ENCODE data around the gene LMTK2. TPM values are rescaled to one million over a fixed set of nuclear protein-coding genes. Genes with fewer than 3 reads are reported as not detected.

LMTK2 gene
- total RNA-seq, 1 experiment from 2014 or later: 8.4 TPM

- DNase-seq (ENCODE audit: low read depth, low spot score): no peak
- in situ Hi-C loops (cut with HindIII; ENCODE audit: low pct_unique_long_range_greater_than_20kb, low sequenced_read_pairs): no loop called here
Observed at GRCh38 chr7:98232263-98232585, 125.6 kb downstream of the LMTK2 start.

GRCh38 chr7:98232799-98233198 is 126.1 kb downstream of the LMTK2 start:
- no peak for DNase-seq (ENCODE audit: low read depth, low spot score)
- in situ Hi-C loops (cut with HindIII; ENCODE audit: low pct_unique_long_range_greater_than_20kb, low sequenced_read_pairs): no loop called here

GRCh38 chr7:98233219-98234070 is 126.8 kb downstream of the LMTK2 start:
- in situ Hi-C loops (cut with HindIII; ENCODE audit: low pct_unique_long_range_greater_than_20kb, low sequenced_read_pairs): no loop called here
- DNase-seq (ENCODE audit: low read depth, low spot score): no peak

GRCh38 chr7:98234429-98235147 is 127.9 kb downstream of the LMTK2 start:
- DNase-seq (ENCODE audit: low read depth, low spot score): peak; percentile 20
- in situ Hi-C loops (cut with HindIII; ENCODE audit: low pct_unique_long_range_greater_than_20kb, low sequenced_read_pairs): no loop called here

- in situ Hi-C loops (cut with HindIII; ENCODE audit: low pct_unique_long_range_greater_than_20kb, low sequenced_read_pairs): no loop called here
- DNase-seq (ENCODE audit: low read depth, low spot score): no peak
Observed at GRCh38 chr7:98235901-98236300, 129.2 kb downstream of the LMTK2 start.

- DNase-seq (ENCODE audit: low read depth, low spot score): no peak
- in situ Hi-C loops (cut with HindIII; ENCODE audit: low pct_unique_long_range_greater_than_20kb, low sequenced_read_pairs): no loop called here
Observed at GRCh38 chr7:98236355-98237185, 129.9 kb downstream of the LMTK2 start.

GRCh38 chr7:98238076-98238475 is 131.4 kb downstream of the LMTK2 start:
- no peak for DNase-seq (ENCODE audit: low read depth, low spot score)
- in situ Hi-C loops (cut with HindIII; ENCODE audit: low pct_unique_long_range_greater_than_20kb, low sequenced_read_pairs): no loop called here

- in situ Hi-C loops (cut with HindIII; ENCODE audit: low pct_unique_long_range_greater_than_20kb, low sequenced_read_pairs): no loop called here
- DNase-seq (ENCODE audit: low read depth, low spot score): no peak
Observed at GRCh38 chr7:98238976-98239375, 132.3 kb downstream of the LMTK2 start.

- in situ Hi-C loops (cut with HindIII; ENCODE audit: low pct_unique_long_range_greater_than_20kb, low sequenced_read_pairs): no loop called here
- DNase-seq (ENCODE audit: low read depth, low spot score): peak; percentile 78
Observed at GRCh38 chr7:98240961-98241673, 134.5 kb downstream of the LMTK2 start.

- in situ Hi-C loops (cut with HindIII; ENCODE audit: low pct_unique_long_range_greater_than_20kb, low sequenced_read_pairs): no loop called here
- no peak for DNase-seq (ENCODE audit: low read depth, low spot score)
Observed at GRCh38 chr7:98241674-98242241, 135.1 kb downstream of the LMTK2 start.

GRCh38 chr7:98242342-98242741 is 135.7 kb downstream of the LMTK2 start:
- in situ Hi-C loops (cut with HindIII; ENCODE audit: low pct_unique_long_range_greater_than_20kb, low sequenced_read_pairs): no loop called here
- no peak for DNase-seq (ENCODE audit: low read depth, low spot score)

GRCh38 chr7:98242934-98243333 is 136.3 kb downstream of the LMTK2 start:
- DNase-seq (ENCODE audit: low read depth, low spot score): no peak
- in situ Hi-C loops (cut with HindIII; ENCODE audit: low pct_unique_long_range_greater_than_20kb, low sequenced_read_pairs): no loop called here

GRCh38 chr7:98244871-98245270 is 138.2 kb downstream of the LMTK2 start:
- in situ Hi-C loops (cut with HindIII; ENCODE audit: low pct_unique_long_range_greater_than_20kb, low sequenced_read_pairs): no loop called here
- no peak for DNase-seq (ENCODE audit: low read depth, low spot score)

- DNase-seq (ENCODE audit: low read depth, low spot score): no peak
- in situ Hi-C loops (cut with HindIII; ENCODE audit: low pct_unique_long_range_greater_than_20kb, low sequenced_read_pairs): no loop called here
Observed at GRCh38 chr7:98248156-98248555, 141.5 kb downstream of the LMTK2 start.

GRCh38 chr7:98249106-98249505 is 142.4 kb downstream of the LMTK2 start:
- no peak for DNase-seq (ENCODE audit: low read depth, low spot score)
- in situ Hi-C loops (cut with HindIII; ENCODE audit: low pct_unique_long_range_greater_than_20kb, low sequenced_read_pairs): no loop called here

- no peak for DNase-seq (ENCODE audit: low read depth, low spot score)
- in situ Hi-C loops (cut with HindIII; ENCODE audit: low pct_unique_long_range_greater_than_20kb, low sequenced_read_pairs): no loop called here
Observed at GRCh38 chr7:98250789-98251188, 144.1 kb downstream of the LMTK2 start.

GRCh38 chr7:98251231-98251600 is 144.6 kb downstream of the LMTK2 start:
- in situ Hi-C loops (cut with HindIII; ENCODE audit: low pct_unique_long_range_greater_than_20kb, low sequenced_read_pairs): no loop called here
- no peak for DNase-seq (ENCODE audit: low read depth, low spot score)

Measured in SK-MEL-5 (cell line).